Liver (tissue), 9 donors: Measurements from ENCODE around the gene PRKN. TPM values are rescaled to one million over a fixed set of nuclear protein-coding genes. Genes with fewer than 3 reads are reported as not detected.

Source experiments
- DNase-seq: peaks from one replicate; pipeline ENCODE4 v3.0.0-alpha.2; 2017; ENCODE audit warnings: low spot score
- H3K27ac ChIP-seq, 2 donors: one replicate each; pipeline ENCODE4 v1.7.0; 2013; ENCODE audit warnings: inconsistent platforms in 2 of 2, low read length in 2 of 2, control low read depth in 1 of 2, low read depth in 1 of 2, mild to moderate bottlenecking in 1 of 2
- H3K27me3 ChIP-seq, 4 donors: one replicate each; pipeline versions ENCODE4 v1.6.1 to v1.7.0; 2013; ENCODE audit warnings: low read length in 3 of 4, inconsistent platforms in 1 of 4, mild to moderate bottlenecking in 1 of 4, moderate library complexity in 1 of 4; ENCODE audit not compliant: control insufficient read depth in 4 of 4, insufficient read depth in 4 of 4
- H3K36me3 ChIP-seq, 4 donors: one replicate each; pipeline versions ENCODE4 v1.6.1 to v1.7.0; 2013; ENCODE audit warnings: low read length in 3 of 4, mild to moderate bottlenecking in 3 of 4, low read depth in 1 of 4, moderate library complexity in 1 of 4; ENCODE audit not compliant: control insufficient read depth in 4 of 4, insufficient read depth in 3 of 4
- H3K4me1 ChIP-seq, 4 donors: one replicate each; pipeline versions ENCODE4 v1.6.1 to v1.7.0; 2013; ENCODE audit warnings: low read length in 3 of 4, mild to moderate bottlenecking in 3 of 4, moderate library complexity in 1 of 4; ENCODE audit not compliant: control insufficient read depth in 4 of 4, insufficient read depth in 4 of 4
- H3K4me3 ChIP-seq, 3 donors: one replicate each; pipeline versions ENCODE4 v1.6.1 to v1.7.0; 2013; ENCODE audit warnings: low read length in 3 of 3, control low read depth in 1 of 3, low read depth in 1 of 3, mild to moderate bottlenecking in 1 of 3
- H3K9ac ChIP-seq, 2 donors: one replicate each; pipeline ENCODE4 v1.7.0; 2013; ENCODE audit warnings: low read length in 2 of 2, mild to moderate bottlenecking in 2 of 2, moderate library complexity in 2 of 2, control low read depth in 1 of 2, low read depth in 1 of 2
- H3K9me3 ChIP-seq, 4 donors: one replicate each; pipeline versions ENCODE4 v1.6.1 to v1.7.0; 2013; ENCODE audit warnings: low read length in 3 of 4; ENCODE audit not compliant: control insufficient read depth in 4 of 4
- CTCF ChIP-seq: fragments of 150-350 bp; IDR thresholded peaks from 2 replicates; pipeline ENCODE4 v1.5.1; 2017; ENCODE audit warnings: improper control_type of control experiment, low read depth, low read length; ENCODE audit not compliant: missing input control
- FOXA1 ChIP-seq: IDR thresholded peaks from 2 replicates; pipeline ENCODE4 v1.6.1; 2016; ENCODE audit warnings: antibody characterized with exemption
- FOXA2 ChIP-seq: IDR thresholded peaks from 2 replicates; pipeline ENCODE4 v1.6.1; 2016; ENCODE audit warnings: antibody characterized with exemption
- GABPA ChIP-seq, 2 donors: IDR thresholded peaks in 1 of 2; conservative IDR thresholded peaks in 1 of 2; 2 replicates each; pipeline ENCODE4 v1.6.1; 2016; ENCODE audit warnings: antibody characterized with exemption in 2 of 2, mild to moderate bottlenecking in 1 of 2, moderate library complexity in 1 of 2
- HNF4A ChIP-seq, 2 donors: conservative IDR thresholded peaks; 2 replicates each; pipeline ENCODE4 v1.6.1; 2016; ENCODE audit warnings: antibody characterized with exemption in 2 of 2, mild to moderate bottlenecking in 2 of 2
- JUND ChIP-seq, 2 donors: IDR thresholded peaks; 2 replicates each; pipeline ENCODE4 v1.6.1; 2016; ENCODE audit warnings: antibody characterized with exemption in 2 of 2
- NR2F2 ChIP-seq: IDR thresholded peaks from 2 replicates; pipeline ENCODE4 v1.6.1; 2016; ENCODE audit warnings: antibody characterized with exemption
- SP1 ChIP-seq: IDR thresholded peaks from 2 replicates; pipeline ENCODE4 v1.6.1; 2018; ENCODE audit warnings: antibody characterized with exemption, mild to moderate bottlenecking
- TAF1 ChIP-seq: conservative IDR thresholded peaks from 2 replicates; pipeline ENCODE4 v1.6.1; 2016; ENCODE audit warnings: antibody characterized with exemption, mild to moderate bottlenecking
- WGBS: extraction: QIAGEN DNeasy Blood & Tissue Kit; methylation state at CpG from one replicate; pipeline ENCODE4 v1.1.7; 2013; 5-methylcytosine and 5-hydroxymethylcytosine counted together
- polyA plus RNA-seq, 2 donors: library from polyadenylated mRNA; stranded (reverse) in 1 of 2; unstranded in 1 of 2; fragments of 200-250 nt in 1 of 2; fragments of >200 nt in 1 of 2; fragmentation: Nextera tagmentation in 1 of 2; extraction: Ambion mirVana in 1 of 2; gene quantifications; one replicate each; pipeline versions ENCODE4 v1.2.1 to v1.2.3, GENCODE V29; 2013 to 2015
- total RNA-seq, 2 donors: library from RNA; depleted of rRNA; stranded (reverse); fragments of >200 nt; gene quantifications; one replicate each; pipeline ENCODE4 v1.2.3, GENCODE V29; 2014
- TF ChIP-seq, protein P1 (sequence below): IDR thresholded peaks from 2 replicates; pipeline ENCODE4 v1.6.1; 2016; ENCODE audit warnings: antibody characterized with exemption
- TF ChIP-seq, protein P2 (sequence below): IDR thresholded peaks from 2 replicates; pipeline ENCODE4 v1.6.1; 2016; ENCODE audit warnings: antibody characterized with exemption
- TF ChIP-seq, protein P3 (sequence below): IDR thresholded peaks from 2 replicates; pipeline ENCODE4 v1.6.1; 2016; ENCODE audit warnings: antibody characterized with exemption, mild to moderate bottlenecking
- donor health status: healthy.
- donor health status: healthy.
- donor health status: healthy.
- donor health status: healthy.
- donor health status: healthy.

The PRKN gene
- total and polyA plus RNA-seq, 4 donors: 0.47 to 4.1 (median 3.2) TPM

DNA sequence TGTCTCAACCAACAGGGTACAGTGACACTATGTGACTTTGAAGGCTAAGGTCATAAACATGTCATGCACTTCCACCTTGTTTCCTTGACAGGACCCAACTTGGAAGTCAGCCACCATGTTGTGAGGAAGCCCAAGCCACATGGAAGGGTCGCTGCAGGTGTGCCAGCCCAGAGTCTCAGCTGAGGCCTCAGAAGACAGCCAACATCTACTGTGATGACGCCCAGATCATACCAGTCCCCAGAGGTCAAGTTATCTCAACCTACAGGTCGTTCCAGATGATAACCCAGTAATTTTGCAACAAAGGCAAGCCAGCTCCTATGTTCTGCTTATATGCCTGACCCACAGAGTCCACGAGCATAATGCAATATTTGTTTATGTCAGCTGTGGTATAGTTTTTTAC, 1077.7 kb downstream of the PRKN start:
- no peaks in the 10 kb centered on the region for H3K4me1 ChIP-seq
- no peaks in the 10 kb centered on the region for H3K36me3 ChIP-seq
- 68% methylated on average over 4 of the region's 4 CpGs for WGBS
- DNase-seq: no peak
- no peak for TF ChIP-seq FOXA2
- no peak for TF ChIP-seq JUND (IDR thresholded peaks at IDR 0.05)
- TF ChIP-seq GABPA (IDR thresholded peaks at IDR 0.05 in 1 of 2, conservative IDR thresholded peaks at IDR 0.05 in 1 of 2): no peak
- no peak for TF ChIP-seq HNF4A (conservative IDR thresholded peaks at IDR 0.05)
- TF ChIP-seq, protein P1, sequence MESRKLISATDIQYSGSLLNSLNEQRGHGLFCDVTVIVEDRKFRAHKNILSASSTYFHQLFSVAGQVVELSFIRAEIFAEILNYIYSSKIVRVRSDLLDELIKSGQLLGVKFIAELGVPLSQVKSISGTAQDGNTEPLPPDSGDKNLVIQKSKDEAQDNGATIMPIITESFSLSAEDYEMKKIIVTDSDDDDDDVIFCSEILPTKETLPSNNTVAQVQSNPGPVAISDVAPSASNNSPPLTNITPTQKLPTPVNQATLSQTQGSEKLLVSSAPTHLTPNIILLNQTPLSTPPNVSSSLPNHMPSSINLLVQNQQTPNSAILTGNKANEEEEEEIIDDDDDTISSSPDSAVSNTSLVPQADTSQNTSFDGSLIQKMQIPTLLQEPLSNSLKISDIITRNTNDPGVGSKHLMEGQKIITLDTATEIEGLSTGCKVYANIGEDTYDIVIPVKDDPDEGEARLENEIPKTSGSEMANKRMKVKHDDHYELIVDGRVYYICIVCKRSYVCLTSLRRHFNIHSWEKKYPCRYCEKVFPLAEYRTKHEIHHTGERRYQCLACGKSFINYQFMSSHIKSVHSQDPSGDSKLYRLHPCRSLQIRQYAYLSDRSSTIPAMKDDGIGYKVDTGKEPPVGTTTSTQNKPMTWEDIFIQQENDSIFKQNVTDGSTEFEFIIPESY: no peak
- TF ChIP-seq NR2F2: no peak
- H3K27me3 ChIP-seq: no peaks in the 10 kb centered on the region
- peaks cover 0 to 4% (median 3%) of the 10 kb centered on the region in 4 donors for H3K9me3 ChIP-seq
- H3K4me3 ChIP-seq: no peak overlapping the region
- no peak overlapping the region for H3K9ac ChIP-seq
- no peak overlapping the region for H3K27ac ChIP-seq

- no peak for DNase-seq
- no peak for TF ChIP-seq SP1
- TF ChIP-seq, protein P1: no peak
- TF ChIP-seq, protein P2, sequence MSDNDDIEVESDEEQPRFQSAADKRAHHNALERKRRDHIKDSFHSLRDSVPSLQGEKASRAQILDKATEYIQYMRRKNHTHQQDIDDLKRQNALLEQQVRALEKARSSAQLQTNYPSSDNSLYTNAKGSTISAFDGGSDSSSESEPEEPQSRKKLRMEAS: no peak
- TF ChIP-seq FOXA1: no peak
- no peak for TF ChIP-seq TAF1
- no peak for TF ChIP-seq CTCF
- no peak for TF ChIP-seq NR2F2
- TF ChIP-seq, protein P3, sequence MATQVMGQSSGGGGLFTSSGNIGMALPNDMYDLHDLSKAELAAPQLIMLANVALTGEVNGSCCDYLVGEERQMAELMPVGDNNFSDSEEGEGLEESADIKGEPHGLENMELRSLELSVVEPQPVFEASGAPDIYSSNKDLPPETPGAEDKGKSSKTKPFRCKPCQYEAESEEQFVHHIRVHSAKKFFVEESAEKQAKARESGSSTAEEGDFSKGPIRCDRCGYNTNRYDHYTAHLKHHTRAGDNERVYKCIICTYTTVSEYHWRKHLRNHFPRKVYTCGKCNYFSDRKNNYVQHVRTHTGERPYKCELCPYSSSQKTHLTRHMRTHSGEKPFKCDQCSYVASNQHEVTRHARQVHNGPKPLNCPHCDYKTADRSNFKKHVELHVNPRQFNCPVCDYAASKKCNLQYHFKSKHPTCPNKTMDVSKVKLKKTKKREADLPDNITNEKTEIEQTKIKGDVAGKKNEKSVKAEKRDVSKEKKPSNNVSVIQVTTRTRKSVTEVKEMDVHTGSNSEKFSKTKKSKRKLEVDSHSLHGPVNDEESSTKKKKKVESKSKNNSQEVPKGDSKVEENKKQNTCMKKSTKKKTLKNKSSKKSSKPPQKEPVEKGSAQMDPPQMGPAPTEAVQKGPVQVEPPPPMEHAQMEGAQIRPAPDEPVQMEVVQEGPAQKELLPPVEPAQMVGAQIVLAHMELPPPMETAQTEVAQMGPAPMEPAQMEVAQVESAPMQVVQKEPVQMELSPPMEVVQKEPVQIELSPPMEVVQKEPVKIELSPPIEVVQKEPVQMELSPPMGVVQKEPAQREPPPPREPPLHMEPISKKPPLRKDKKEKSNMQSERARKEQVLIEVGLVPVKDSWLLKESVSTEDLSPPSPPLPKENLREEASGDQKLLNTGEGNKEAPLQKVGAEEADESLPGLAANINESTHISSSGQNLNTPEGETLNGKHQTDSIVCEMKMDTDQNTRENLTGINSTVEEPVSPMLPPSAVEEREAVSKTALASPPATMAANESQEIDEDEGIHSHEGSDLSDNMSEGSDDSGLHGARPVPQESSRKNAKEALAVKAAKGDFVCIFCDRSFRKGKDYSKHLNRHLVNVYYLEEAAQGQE: no peak
- TF ChIP-seq FOXA2: no peak
- WGBS: 97% methylated on average over 2 of the region's 2 CpGs
- H3K36me3 ChIP-seq: no peaks in the 10 kb centered on the region
- H3K4me1 ChIP-seq: no peaks in the 10 kb centered on the region
- no peak overlapping the region for H3K9ac ChIP-seq
- no peak overlapping the region for H3K27ac ChIP-seq
- H3K27me3 ChIP-seq: no peaks in the 10 kb centered on the region
- peaks cover 0 to 4% (median 3%) of the 10 kb centered on the region in 4 donors for H3K9me3 ChIP-seq
- H3K4me3 ChIP-seq: no peak overlapping the region
Observed at GRCh38 chr6:161649068-161649467, 1078.5 kb downstream of the PRKN start.
